ENCODE data around the gene GPATCH2. TPM values are rescaled to one million over a fixed set of nuclear protein-coding genes. Genes with fewer than 3 reads are reported as not detected.
"Not testable (repeated sequence)": the region's sequence is repeated elsewhere in the genome, so short reads cannot be mapped to it uniquely, and the experiment has no call there.

Gene GPATCH2
- total RNA-seq, 1 donor from 2014 or later: 26.2 TPM

DNA sequence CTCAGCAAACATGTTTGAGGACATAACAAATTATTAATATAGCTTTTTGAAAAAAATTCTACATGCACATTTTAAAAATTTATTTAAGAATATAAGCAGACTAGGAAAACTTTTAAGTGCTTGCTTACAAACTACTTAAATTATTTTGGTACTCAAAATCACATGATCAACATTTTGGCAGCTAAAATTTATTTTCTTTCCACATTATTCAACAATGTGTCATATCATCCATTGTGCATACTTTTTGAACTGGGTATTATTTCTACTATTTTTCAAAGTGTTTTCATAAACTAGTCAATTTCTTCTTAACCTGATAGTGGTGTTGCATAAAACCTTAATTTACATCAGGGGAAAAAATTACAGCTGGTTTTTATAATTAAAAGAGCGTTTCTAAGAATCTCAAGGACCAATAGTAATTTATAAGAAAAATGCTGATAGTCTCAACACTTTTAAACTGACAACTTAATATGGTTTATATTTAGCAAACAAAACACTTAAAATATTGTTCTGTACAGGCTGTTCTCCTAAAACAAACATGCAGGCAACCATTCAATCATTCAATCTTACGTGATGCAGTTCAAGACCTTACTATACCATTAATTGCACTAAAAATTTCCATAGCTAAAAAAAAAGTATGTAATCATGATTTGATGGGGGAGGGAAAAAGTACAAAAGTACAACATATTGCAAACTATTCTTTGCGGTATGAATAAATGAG lies 105.0 kb downstream of the GPATCH2 start:
- no peak for DNase-seq (ENCODE audit: low spot score)

DNA sequence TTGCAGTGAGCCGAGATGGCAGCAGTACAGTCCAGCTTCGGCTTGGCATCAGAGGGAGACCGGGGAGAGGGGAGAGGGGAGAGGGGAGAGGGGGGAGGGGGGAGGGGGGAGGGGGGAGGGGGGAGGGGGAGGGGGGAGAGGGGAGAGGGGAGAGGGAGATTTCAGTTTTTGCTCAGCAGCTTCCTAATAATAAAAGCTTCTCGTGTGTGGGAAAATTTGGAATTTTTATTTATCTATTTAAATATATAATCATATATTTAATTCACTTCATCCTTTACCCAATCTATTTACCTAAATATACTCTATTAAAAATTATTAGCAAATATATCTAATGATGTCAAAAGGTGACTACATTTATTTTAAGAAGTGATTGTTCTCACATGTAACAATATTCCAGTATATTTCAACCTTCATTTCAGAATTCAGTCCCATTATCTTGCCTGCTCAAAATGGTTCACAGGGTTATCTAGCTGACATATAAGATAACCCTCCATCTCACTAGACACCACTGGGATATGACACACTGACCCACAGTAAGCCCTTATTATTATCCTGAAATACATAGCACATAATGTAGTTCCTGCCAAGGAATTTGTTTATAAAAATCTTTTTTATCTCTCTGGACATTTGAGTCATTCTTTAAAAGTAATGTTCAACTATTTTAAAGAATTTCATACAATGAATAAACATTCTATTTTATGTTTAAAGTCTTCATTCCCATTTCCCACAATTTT lies 105.9 kb downstream of the GPATCH2 start:
- DNase-seq (ENCODE audit: low spot score): no peak

DNA sequence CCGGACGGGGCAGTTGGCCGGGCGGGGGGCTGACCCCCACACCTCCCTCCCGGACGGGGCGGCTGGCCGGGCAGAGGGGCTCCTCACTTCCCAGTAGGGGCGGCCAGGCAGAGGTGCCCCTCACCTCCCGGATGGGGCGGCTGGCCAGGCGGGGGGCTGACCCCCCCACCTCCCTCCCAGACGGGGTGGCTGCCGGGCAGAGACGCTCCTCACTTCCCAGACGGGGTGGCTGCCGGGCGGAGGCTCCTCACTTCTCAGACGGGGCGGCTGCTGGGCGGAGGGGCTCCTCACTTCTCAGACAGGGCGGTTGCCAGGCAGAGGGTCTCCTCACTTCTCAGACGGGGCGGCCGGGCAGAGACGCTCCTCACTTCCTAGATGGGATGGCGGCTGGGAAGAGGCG lies 107.0 kb downstream of the GPATCH2 start:
- not testable (repeated sequence) for DNase-seq (ENCODE audit: low spot score)

DNA sequence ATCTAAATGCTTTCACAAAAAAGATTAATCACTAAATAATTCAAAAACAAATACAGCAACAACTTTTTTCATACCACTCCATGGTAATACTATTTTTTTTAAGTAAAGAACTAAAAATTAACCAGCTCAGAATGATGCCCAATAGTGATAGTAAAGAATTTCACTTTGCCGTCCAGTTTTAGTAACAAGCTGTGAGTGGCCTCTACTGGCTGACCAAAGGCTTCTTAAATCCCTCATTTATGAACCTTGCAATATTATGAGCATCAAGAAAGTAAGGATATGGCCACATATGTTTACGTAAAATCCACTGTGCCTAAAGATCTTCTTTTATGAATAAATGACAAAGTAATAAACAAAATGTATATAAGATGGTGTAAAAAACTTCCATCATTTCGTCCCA lies 108.6 kb downstream of the GPATCH2 start:
- no peak for DNase-seq (ENCODE audit: low spot score)

DNA sequence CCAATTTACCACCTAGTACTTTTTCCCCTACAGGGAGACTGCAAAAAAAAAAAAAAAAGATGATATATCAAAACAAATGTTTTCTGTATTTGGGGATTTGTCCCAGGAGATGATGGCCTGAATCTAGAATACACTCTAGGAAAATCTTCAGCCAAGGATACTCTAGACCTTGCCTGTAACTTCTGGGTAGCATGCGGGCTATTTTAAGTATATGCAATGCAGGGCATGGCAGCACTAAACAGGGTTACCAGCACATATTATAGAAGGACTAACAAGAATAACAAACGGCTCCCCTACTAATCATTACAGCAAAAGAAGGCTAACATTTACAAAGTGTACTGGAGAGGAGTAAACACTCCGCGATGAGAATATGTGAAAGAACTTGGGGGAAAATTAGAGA lies 109.6 kb downstream of the GPATCH2 start:
- DNase-seq (ENCODE audit: low spot score): no peak

DNA sequence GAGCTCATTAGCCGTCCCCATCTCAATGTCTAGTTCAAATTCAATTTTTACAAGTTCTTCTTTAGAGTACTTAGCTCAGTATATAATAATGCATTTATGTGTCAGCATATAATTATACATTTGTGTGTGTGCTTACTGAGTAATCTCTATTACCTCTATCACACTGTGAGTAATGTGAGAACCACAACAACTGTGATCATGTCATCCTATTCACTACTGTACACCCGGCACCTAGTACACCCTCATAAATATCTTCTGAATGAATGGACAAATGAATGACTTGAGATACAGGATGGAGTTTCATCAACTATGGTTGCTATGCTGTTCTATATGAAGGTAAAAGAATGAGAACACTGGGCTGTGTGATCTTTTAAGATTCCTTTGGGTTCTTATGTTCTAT lies 124.0 kb downstream of the GPATCH2 start:
- DNase-seq (ENCODE audit: low spot score): no peak

DNA sequence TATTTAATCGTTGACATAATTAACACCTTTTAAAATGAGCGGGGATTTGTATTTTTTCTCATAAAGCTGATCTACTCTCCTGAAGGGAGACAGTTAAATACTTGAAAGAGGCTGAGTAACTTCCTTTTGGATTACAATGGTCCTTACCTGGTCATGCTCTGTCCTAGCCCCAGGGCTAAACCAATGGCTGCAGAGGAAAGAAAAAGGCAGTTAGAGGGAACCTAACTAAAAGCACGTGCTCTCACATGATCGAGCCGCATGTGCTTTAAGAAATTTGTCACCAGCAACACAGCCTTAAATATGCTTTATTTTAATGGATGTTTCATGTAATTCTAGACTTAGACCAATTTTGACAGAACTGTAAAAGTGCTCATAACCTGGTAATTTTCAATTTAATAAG lies 132.7 kb downstream of the GPATCH2 start:
- DNase-seq (ENCODE audit: low spot score): no peak

DNA sequence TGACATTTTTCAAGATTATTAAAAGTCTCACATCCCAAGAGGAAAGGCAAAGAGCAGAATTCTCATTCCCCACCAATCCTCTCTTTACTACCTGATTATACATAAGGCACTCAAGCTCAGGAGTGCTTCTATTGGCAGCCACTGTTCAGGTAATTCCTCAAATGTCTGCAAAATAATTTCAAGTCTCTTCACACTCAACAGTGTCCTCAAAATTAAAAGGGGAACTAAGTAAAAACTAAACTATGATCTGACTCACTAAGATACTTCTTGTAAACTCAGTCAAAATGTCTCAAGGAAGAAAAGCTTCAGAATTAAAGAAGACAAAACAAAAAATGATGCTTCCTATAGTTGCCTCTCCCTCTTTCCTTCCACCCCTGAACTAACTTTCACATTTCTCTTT lies 135.6 kb downstream of the GPATCH2 start:
- no peak for DNase-seq (ENCODE audit: low spot score)

DNA sequence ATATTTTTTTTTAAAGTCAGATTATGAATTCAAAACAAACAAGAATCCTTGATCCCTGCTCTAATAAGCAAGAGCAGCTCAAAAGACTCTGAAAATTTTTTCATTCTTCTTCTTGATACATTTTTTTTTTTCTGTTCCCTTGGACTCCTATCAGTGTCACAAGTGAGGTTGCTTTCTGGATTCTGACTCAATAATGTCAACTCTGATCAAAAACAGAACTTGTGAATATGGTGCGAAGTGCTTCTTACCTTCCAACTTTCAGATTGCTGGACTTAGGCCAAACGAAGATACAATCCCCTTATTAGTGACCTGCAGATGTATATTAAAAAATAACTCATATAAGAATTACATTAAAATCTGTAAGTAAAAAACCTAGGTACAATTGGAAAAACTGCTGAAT lies 136.1 kb downstream of the GPATCH2 start:
- no peak for DNase-seq (ENCODE audit: low spot score)

DNA sequence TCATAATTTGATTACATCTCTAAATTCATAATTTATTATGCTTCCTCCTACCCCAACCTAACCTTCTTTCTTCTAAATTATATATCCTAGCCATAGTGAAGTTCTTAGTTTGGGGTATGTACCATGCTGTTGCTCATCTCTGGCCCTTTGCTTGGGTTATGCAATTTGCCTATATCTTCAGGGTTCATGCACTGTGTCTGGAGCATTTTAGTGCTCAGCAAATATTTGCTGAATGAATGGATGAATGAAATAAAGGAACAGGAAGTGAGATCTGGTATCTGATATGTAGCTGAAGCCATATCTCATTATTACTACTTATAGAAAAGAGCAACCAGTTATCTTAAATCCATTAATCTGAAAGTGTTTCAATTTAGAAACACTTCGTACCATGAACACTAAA lies 137.6 kb downstream of the GPATCH2 start:
- no peak for DNase-seq (ENCODE audit: low spot score)

DNA sequence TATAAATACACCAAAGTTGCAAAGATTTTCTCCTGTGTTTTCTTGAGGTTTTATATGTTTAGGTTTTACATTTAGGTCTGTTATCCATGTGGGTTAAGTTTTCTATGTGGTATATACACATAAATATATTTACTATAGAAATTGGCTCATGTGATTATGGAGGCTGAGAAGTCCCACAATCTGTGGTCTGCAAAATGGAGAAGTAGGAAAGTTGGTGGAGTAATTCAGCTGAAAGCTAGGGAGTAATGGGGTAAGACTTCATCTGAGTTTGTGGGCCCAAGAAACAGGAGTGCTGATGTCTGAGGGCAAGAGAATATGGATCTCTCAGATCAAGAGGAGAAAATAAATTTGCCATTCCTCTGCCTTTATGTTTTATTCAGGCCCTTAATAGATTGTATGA lies 146.0 kb downstream of the GPATCH2 start:
- DNase-seq (ENCODE audit: low spot score): no peak

DNA sequence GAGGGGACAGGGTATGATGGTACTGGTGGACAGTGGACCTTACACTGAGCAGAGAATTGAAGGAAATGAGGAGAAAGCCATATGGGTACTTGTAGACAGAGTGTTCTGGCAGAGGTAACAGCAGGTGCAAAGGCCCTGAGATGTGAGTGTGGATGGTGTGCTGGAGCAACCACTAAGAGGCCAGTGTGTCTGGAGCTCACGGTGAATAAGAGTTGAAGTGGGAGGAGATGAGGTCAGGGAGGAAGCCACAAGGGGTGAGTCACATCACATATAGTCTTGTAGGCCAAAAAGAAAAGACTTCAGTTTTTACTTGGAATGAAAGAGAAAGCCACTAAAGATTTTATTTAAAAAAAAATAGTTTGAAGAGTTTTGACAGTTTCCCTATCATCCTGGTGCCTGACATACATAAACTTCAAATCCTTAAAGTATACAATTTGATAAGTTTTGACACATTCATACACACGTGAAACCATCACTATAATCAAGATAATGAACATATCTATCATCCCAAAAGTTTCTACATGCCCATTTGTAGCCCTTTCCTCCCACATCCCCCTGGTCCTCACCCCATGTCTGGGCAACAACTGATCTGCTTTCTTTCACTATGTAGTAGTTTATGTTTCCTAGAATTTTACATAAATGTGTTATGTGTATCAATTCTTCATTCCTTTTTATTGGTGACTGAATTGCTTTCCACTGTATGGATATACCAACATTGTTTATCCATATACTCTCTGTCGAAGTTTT lies 148.4 kb downstream of the GPATCH2 start:
- no peak for DNase-seq (ENCODE audit: low spot score)

DNA sequence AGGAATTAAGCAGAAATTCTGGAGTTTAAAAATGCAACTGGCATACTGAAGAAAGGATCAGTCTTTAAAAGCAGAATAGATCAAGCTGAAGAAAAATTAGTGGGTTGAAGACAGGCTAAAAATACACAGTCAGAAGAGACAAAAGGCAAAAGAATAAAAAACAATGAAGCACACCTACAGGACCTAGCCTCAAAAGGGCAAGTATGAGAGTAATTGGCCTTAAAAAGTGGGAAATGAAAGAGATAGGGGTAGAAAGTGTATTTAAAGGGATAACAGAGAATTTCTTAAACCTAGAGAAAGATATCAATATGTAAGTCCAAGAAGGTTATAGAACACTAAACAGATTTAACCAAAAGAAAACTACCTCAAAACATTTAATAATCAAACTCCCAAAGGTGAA lies 152.4 kb downstream of the GPATCH2 start:
- no peak for DNase-seq (ENCODE audit: low spot score)

DNA sequence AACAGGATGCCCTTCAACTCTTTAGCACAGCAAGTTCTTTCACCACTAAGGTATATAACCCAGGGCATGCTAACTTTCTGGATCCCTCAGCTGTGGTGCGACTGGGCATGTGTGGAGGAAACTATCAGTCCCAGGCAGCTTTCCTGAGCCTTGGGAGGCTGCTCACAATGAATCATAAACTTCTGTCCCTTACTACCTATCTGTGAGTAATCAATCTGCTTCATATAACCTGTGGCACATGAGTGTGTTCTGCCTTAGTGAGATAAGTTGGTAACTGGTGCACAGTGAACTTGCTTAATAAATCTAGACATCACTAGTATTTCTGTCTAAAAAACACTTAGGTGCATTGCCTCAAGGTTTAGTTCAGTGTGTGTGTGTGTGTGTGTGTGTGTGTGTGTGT lies 158.0 kb downstream of the GPATCH2 start:
- no peak for DNase-seq (ENCODE audit: low spot score)

DNA sequence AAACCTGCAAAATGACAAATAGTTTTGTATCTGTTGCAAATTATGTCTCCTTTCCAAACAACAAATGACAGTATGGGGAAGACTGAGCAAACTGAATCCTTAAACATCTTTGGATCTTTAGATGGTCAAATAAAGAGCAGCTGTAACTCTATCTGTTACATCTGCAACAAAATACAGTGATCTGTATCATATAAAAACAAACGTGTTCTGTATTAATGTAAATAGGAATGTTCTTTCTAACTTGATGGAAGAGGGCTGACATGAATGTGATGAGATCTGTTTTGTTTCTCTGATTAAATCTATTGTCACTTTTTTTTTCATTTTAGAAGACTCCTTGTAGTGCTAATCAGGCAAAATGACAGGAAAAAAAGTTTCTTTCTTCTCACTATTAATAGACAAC lies 159.5 kb downstream of the GPATCH2 start:
- DNase-seq (ENCODE audit: low spot score): no peak

DNA sequence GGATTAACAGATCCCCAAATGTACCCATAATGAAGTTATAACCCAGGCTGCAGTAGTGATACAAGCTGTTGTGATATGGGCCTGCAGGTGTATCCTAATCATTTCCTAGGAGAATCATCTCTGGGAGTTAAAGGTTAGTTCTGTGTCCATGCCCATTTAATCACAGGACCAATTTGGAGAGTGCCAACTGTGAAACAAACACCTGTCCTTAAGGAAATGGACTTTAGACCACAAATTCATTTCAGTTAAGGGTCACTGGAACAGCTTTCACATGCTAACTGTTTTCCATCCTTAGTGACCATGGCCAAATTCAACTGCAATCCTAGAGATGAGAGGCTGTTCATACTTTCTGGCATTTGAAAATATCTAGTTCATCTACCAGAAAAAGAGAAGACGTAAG lies 160.9 kb downstream of the GPATCH2 start:
- DNase-seq (ENCODE audit: low spot score): no peak

DNA sequence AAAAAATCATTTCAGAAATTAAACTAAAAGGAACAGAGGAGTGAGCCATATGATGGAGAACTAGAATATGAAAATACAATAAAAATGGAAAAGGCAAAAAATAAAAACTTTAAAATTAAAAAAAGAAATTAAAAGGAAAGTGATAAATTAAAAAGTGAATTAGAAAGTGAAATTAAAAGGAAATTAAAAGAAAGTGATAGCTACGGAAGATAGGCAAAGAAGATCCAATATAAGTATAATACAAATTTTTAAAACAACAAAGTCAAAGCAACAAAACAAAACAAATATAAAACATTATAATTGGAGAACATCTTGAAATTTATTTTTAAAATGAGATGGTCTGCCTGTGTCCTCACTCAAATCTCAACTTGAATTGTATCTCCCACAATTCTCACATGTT lies 165.8 kb downstream of the GPATCH2 start:
- no peak for DNase-seq (ENCODE audit: low spot score)

DNA sequence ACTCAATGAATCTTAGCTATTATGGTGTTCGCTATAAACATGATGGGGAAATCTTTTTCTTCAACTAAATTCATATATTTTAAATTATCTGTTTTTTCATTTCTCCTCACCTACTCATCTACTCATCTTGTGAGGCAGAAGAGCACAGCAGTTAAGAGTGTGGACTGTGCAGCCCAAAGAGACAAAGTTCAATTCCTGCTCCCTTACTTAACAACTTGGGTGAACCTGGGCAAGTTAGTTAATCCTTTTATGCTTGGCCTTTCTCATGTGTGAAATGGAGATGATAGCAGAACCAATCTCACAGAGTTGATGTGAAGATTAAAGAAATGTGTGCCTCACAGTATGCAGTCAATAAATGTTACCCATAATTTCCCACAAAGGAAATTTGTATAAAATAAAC lies 168.2 kb downstream of the GPATCH2 start:
- no peak for DNase-seq (ENCODE audit: low spot score)

DNA sequence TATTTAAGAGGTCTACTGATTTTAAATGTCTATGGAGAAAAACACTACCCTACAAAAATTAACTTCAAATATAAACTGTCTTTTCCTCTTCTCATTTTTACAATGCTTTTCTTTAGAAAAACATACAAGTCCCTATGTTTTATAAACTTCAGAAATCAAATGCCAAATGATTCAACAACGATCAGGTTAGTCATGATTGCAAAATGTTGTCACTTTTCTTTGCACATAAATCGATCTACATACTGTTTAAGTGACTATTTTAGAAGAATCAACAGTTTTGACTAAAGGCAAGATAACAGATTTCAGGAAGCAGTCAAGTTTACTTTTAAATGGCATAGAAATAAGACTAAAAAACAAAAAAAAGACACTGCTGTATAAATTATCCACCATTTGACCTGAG lies 168.7 kb downstream of the GPATCH2 start:
- no peak for DNase-seq (ENCODE audit: low spot score)

DNA sequence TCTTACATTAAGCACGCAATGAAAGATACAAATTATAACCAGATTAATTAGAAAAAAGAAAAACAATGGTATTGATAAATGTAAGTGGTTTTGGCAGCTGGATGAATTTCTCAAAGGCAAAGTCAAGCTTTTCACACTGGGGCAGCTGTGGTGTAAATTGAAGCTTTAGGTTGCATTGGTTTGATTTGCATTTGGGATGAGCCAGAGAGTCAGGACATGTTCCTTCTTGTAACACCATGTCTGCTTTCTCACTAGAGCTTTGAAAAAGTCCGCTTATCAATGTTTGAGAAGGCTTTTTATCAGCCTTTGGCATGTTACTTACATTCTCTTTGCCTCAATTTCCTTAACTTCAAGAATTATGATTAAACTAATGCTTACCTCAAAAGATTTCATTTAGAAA lies 173.9 kb downstream of the GPATCH2 start:
- no peak for DNase-seq (ENCODE audit: low spot score)

DNA sequence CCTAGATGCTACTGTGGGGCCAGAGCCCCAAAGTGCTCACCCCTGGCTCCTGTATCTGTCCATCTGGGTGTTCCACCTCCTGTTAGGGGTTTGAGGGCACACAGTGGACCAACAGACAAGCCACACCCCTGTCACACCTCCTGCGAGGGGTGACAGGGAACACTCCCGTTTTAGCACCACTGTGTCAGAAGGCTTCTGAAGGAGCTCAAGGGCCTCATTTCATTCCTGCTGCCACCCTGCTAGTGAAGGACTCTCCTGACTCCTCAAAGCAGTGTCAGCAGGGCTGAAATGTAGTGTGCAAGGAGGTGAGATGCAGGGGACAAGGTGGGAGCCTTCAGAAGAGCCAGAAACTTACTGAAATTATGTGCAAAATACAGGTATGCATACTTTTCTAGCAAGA lies 174.6 kb downstream of the GPATCH2 start:
- no peak for DNase-seq (ENCODE audit: low spot score)

DNA sequence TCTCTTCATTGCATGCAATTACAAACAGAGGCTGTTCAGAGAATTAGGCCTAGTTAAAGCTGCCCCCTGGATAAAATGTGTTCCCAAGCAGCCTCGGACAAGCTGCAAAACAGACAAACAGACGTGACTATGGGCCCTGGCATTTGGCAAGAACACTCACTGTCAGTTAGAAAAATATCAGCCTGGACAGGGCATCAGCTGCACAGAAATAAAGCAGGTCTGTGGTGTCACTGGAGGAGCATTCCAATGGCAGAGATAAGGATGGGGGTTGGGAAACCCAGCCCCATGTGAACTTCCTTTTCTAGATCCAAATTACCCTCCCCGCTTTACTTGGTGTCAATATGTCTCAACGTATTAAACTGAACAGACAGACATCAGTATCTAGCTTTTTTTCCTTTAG lies 177.1 kb downstream of the GPATCH2 start:
- DNase-seq (ENCODE audit: low spot score): no peak

DNA sequence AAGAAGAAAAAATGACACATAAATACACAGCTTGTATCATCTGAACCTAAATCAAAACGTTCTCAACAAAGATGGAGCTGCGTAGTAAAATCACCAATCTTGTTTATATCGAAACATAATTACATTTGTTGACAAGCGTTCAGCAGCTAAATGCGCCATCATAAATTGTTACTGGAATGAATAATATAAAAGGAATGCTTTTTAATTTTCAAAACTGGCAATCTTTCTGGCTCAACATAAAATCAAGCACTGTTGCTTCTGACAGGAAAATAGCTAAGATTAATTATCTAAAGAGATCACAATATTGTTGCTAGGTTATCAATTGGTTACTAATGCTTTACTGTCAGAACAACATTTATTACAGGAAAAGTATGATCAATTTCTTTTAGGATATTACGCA lies 181.5 kb downstream of the GPATCH2 start:
- DNase-seq (ENCODE audit: low spot score): no peak
